Uterus (tissue), 2 donors: Measurements from ENCODE around the gene GON4L.
"Not testable (repeated sequence)": the region's sequence is repeated elsewhere in the genome, so short reads cannot be mapped to it uniquely, and the experiment has no call there.

Experiments
- POLR2A ChIP-seq, 2 donors: fragments of 450-650 bp; IDR thresholded peaks; one replicate each; pipeline ENCODE4 v1.6.1; 2016; ENCODE audit warnings: antibody characterized with exemption in 2 of 2, mild to moderate bottlenecking in 1 of 2, moderate library complexity in 1 of 2
- TF ChIP-seq, protein P1 (sequence below), 4 experiments: fragments of 200-600 bp in 2 of 4; fragments of 450-650 bp in 2 of 4; sonication (generic) in 2 of 4; IDR thresholded peaks; one replicate each; pipeline ENCODE4 v1.5.1; 2016 to 2019; ENCODE audit warnings: antibody characterized with exemption in 4 of 4, mild to moderate bottlenecking in 2 of 4, moderate library complexity in 1 of 4

DNA sequence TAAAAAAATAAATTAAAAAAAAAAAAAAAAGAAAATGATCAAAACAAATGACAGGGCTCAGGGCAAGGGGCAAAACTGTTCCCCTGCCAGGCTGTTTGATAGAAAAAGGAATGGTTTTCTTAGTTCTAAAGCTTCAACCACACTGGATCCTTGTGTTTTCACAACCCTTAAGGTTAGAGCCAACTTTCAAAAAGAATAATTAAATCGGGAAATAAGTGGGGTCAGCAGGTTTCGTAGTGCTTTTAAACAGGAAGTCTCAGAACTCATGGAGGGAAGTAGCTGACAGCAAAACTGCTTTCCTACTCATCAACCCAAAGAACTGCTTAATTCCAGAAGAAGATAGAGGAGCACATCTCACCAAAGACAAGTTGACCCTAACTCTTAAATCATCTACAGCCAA lies 155.3 kb downstream of the GON4L start:
- TF ChIP-seq POLR2A (IDR thresholded peaks at IDR 0.05), result not testable (repeated sequence)
- TF ChIP-seq, protein P1, sequence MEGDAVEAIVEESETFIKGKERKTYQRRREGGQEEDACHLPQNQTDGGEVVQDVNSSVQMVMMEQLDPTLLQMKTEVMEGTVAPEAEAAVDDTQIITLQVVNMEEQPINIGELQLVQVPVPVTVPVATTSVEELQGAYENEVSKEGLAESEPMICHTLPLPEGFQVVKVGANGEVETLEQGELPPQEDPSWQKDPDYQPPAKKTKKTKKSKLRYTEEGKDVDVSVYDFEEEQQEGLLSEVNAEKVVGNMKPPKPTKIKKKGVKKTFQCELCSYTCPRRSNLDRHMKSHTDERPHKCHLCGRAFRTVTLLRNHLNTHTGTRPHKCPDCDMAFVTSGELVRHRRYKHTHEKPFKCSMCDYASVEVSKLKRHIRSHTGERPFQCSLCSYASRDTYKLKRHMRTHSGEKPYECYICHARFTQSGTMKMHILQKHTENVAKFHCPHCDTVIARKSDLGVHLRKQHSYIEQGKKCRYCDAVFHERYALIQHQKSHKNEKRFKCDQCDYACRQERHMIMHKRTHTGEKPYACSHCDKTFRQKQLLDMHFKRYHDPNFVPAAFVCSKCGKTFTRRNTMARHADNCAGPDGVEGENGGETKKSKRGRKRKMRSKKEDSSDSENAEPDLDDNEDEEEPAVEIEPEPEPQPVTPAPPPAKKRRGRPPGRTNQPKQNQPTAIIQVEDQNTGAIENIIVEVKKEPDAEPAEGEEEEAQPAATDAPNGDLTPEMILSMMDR (IDR thresholded peaks at IDR 0.05), result not testable (repeated sequence)
